GM19043 (cell line): ENCODE measurements around the gene TSEN2.
"Not testable (repeated sequence)": the region's sequence is repeated elsewhere in the genome, so short reads cannot be mapped to it uniquely, and the experiment has no call there.

ENCODE experiments used
- ATAC-seq: cut with Tn5 transposase; IDR thresholded peaks from one replicate; pipeline ENCODE4 v1.9.1; 2021; ENCODE audit warnings: low read depth; ENCODE audit not compliant: unreplicated experiment

The TSEN2 gene

GRCh38 chr3:12451960-12452359 lies 32.3 kb upstream of the TSEN2 start:
- ATAC-seq, result no peak

GRCh38 chr3:12452361-12453330 lies 31.6 kb upstream of the TSEN2 start:
- ATAC-seq, result no peak

- no peak for ATAC-seq
Measured at GRCh38 chr3:12454076-12454815, 30.0 kb upstream of the TSEN2 start.

- no peak for ATAC-seq
Measured at GRCh38 chr3:12454816-12455121, 29.5 kb upstream of the TSEN2 start.

- no peak for ATAC-seq
Measured at GRCh38 chr3:12455740-12456139, 28.5 kb upstream of the TSEN2 start.

GRCh38 chr3:12456441-12456840 lies 27.8 kb upstream of the TSEN2 start:
- ATAC-seq, result no peak

- not testable (repeated sequence) for ATAC-seq
Measured at GRCh38 chr3:12457380-12457779, 26.9 kb upstream of the TSEN2 start.

- no peak for ATAC-seq
Measured at GRCh38 chr3:12458901-12459300, 25.4 kb upstream of the TSEN2 start.

- no peak for ATAC-seq
Measured at GRCh38 chr3:12460127-12460526, 24.2 kb upstream of the TSEN2 start.

GRCh38 chr3:12461097-12461649 lies 23.1 kb upstream of the TSEN2 start:
- no peak for ATAC-seq

GRCh38 chr3:12462159-12462947 lies 21.9 kb upstream of the TSEN2 start:
- no peak for ATAC-seq

GRCh38 chr3:12463686-12464085 lies 20.6 kb upstream of the TSEN2 start:
- ATAC-seq, result no peak

GRCh38 chr3:12464181-12464580 lies 20.1 kb upstream of the TSEN2 start:
- ATAC-seq, result no peak

- ATAC-seq, result no peak
Measured at GRCh38 chr3:12465151-12465835, 19.0 kb upstream of the TSEN2 start.

GRCh38 chr3:12465836-12466225 lies 18.4 kb upstream of the TSEN2 start:
- ATAC-seq, result no peak

- no peak for ATAC-seq
Measured at GRCh38 chr3:12467746-12468145, 16.5 kb upstream of the TSEN2 start.

GRCh38 chr3:12468276-12468675 lies 16.0 kb upstream of the TSEN2 start:
- no peak for ATAC-seq

GRCh38 chr3:12468757-12469156 lies 15.5 kb upstream of the TSEN2 start:
- ATAC-seq, result no peak

GRCh38 chr3:12469222-12469621 lies 15.1 kb upstream of the TSEN2 start:
- ATAC-seq, result not testable (repeated sequence)

GRCh38 chr3:12470111-12470510 lies 14.2 kb upstream of the TSEN2 start:
- no peak for ATAC-seq
